ENCODE measurements around the gene PDHX. TPM values are rescaled to one million over a fixed set of nuclear protein-coding genes. Genes with fewer than 3 reads are reported as not detected.

PDHX gene
- total and polyA plus RNA-seq, 10 of the 15 experiments (the other 5 are each of a cell fraction or from before 2014, with no cell fraction given): 14.5 to 41.9 (median 28.0) TPM

GRCh38 chr11:34944692-34945091 is 28.3 kb downstream of the PDHX start:
- CTCF ChIA-PET: no interaction called here

More at GRCh38 chr11:34944692-34945091, 28.3 kb downstream of the PDHX start:
- POLR2A ChIA-PET: no interaction called here
- intact Hi-C loops (cut with micrococcal nuclease; ENCODE audit: unreplicated experiment) (no loop called here), in situ Hi-C loops (cut with MboI) (no loop called here)
- no peak for FAIRE-seq
- 96% methylated on average over 1 of the region's 1 CpG for WGBS (ENCODE audit: insufficient coverage, insufficient replicate concordance, low lambda C conversion rate, missing lambda C conversion rate)
- DNase-seq (ENCODE audit: low read depth, low spot score): no peak
- H3K4me3 ChIP-seq: no peak overlapping the region
- H3K36me3 ChIP-seq (ENCODE audit: control insufficient read depth in 2 of 2, insufficient read depth in 2 of 2, low read length in 1 of 2): peaks cover 0 to 4% of the 10 kb centered on the region in 2 experiments; a peak in 1 of 4 replicates
- H3K4me1 ChIP-seq (ENCODE audit: control insufficient read depth, insufficient read depth, low read length): no peaks in the 10 kb centered on the region; the same call in 1 of the 2 replicates
- no peak overlapping the region for H3K9ac ChIP-seq (ENCODE audit: control insufficient read depth, insufficient read depth, low read length)
- no peaks in the 10 kb centered on the region; the same call in 1 of the 2 replicates for H3K79me2 ChIP-seq (ENCODE audit: control insufficient read depth, insufficient read depth, low read length)
- BruUV-seq (replicated peaks): no TSS peak
- ATAC-seq: no peak
- TF ChIP-seq POLR2A (IDR thresholded peaks at IDR 0.05; ENCODE audit: low read depth, low read length): no peak
- TF ChIP-seq SP1 (IDR thresholded peaks at IDR 0.05; ENCODE audit: low read depth, low read length): no peak
- TF ChIP-seq JUNB (IDR thresholded peaks at IDR 0.05): no peak
- no peak for TF ChIP-seq ELK1 (IDR thresholded peaks at IDR 0.05; ENCODE audit: low read depth, low read length)
- no peak for TF ChIP-seq SRF (IDR thresholded peaks at IDR 0.05; ENCODE audit: low read depth in 2 of 2, low read length in 2 of 2)
- TF ChIP-seq TBL1XR1 (IDR thresholded peaks at IDR 0.05; ENCODE audit: low read depth, low read length): no peak
- TF ChIP-seq CEBPZ (IDR thresholded peaks at IDR 0.05; ENCODE audit: low read depth, low read length): no peak
- no peak for TF ChIP-seq POLR2AphosphoS2 (IDR thresholded peaks at IDR 0.05; ENCODE audit: low read depth, low read length)
- no peak for TF ChIP-seq USF2 (IDR thresholded peaks at IDR 0.05; ENCODE audit: borderline replicate concordance, low read depth, low read length)
- TF ChIP-seq MLLT1 (IDR thresholded peaks at IDR 0.05): no peak
- TF ChIP-seq ZNF622 (IDR thresholded peaks at IDR 0.05): no peak
- no peak overlapping the region for H3K4me2 ChIP-seq (ENCODE audit: control insufficient read depth, insufficient read depth)
- H3K27me3 ChIP-seq (replicated peaks in 1 of 2; ENCODE audit: control insufficient read depth in 2 of 2, insufficient read depth in 2 of 2, low read length in 1 of 2): no peaks in the 10 kb centered on the region
- no peak overlapping the region for H2AFZ ChIP-seq (ENCODE audit: control insufficient read depth, low read depth, low read length)
- no peaks in the 10 kb centered on the region for H4K20me1 ChIP-seq (ENCODE audit: control insufficient read depth, insufficient read depth)
- RAD21 ChIA-PET (ENCODE audit: unreplicated experiment): no interaction called here
- 0 out of 3 replicates have a peak, but pooled peaks cover 2% of the 10 kb centered on the region for H3K9me3 ChIP-seq (replicated peaks; ENCODE audit: control insufficient read depth, insufficient read depth, low read length)
- SMC1A ChIA-PET (ENCODE audit: uncharacterized antibody, unreplicated experiment): interaction anchor here (1.4 to 2.3 kb wide), 4 partner anchors 13 to 230 kb away, joined by 3 to 5 read pairs (median 4); no protein-coding TSS in a partner anchor
- H3K27ac ChIP-seq (ENCODE audit: control insufficient read depth, insufficient read depth): no peak overlapping the region

All from GM12878 (cell line).